HG03045 (cell line): ENCODE measurements around the gene CGREF1.
"Not testable (repeated sequence)": the region's sequence is repeated elsewhere in the genome, so short reads cannot be mapped to it uniquely, and the experiment has no call there.

Experiments
- ATAC-seq: cut with Tn5 transposase; IDR thresholded peaks from one replicate; pipeline ENCODE4 v1.9.1; 2021; ENCODE audit warnings: mild to moderate bottlenecking, moderate library complexity; ENCODE audit not compliant: unreplicated experiment

CGREF1 gene

DNA sequence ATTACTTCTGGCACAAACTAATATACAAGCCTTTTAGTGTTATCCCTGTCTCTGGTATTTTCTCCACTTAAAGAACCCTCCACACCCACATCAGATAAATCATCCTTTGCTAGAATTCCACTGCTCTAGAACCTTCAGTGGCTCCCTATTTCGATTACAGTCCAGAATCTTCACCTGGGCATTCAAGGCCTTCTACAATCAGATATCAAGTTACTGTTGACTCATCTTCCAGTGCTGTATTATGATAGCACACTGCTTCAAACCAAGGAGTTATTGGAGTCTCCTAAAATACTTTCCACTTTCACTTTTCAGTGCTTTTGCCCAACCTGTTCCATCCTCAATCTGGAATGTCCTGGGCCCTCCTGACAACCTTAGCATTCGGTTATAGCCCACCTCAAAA, 3.4 kb downstream of the CGREF1 start:
- ATAC-seq = no peak

DNA sequence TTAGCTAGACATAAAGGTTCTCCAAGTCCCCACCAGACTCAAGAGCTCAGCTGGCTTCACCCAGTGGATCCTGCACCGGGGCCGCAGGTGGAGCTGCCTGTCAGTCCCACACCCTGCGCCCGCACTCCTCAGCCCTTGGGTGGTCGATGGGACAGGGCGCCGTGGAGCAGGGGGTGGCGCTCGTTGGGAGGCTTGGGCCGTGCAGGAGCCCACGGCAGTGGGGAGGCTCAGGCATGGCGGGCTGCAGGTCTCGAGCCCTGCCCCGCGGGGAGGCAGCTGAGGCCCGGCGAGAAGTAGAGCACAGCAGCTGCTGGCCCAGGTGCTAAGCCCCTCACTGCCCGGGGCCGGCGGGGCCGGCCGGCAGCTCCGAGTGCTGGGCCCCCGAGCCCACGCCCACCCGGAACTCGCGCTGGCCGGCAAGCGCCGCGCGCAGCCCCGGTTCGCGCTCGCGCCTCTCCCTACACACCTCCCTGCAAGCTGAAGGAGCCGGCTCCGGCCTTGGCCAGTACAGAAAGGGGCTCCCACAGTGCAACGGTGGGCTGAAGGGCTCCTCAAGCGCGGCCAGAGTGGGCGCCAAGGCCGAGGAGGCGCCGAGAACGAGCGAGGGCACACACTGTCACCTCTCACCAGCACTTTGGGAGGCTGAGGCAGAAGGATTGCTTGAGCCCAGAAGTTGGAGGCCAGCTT, 7.4 kb downstream of the CGREF1 start:
- not testable (repeated sequence) for ATAC-seq

DNA sequence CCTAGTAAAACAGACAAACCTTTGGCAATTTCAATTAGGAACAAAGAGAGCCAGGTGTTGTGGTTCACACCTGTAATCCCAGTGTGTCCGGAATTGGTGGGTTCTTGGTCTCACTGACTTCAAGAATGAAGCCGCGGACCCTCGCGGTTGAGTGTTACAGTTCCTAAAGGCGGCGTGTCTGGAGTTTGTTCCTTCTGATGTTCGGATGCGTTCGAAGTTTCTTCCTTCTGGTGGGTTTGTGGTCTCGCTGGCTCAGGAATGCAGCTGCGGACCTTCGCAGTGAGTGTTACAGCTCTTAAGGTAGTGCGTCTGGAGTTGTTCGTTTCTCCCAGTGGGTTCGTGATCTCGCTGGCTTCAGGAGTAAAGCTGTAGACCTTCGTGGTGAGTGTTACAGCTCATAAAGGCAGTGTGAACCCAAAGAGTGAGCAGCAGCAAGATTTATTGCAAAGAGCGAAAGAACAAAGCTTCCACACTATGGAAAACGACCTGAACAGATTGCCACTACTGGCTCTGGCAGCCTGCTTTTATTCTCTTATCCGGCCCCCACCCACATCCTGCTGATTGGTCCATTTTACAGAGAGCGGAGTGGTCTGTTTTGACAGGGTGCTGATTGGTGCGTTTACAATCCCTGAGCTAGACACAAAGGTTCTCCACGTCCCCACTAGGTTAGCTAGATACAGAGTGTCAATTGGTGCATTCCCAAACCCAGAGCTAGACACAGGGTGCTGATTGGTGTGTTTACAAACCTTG, 8.2 kb downstream of the CGREF1 start:
- ATAC-seq = not testable (repeated sequence)

DNA sequence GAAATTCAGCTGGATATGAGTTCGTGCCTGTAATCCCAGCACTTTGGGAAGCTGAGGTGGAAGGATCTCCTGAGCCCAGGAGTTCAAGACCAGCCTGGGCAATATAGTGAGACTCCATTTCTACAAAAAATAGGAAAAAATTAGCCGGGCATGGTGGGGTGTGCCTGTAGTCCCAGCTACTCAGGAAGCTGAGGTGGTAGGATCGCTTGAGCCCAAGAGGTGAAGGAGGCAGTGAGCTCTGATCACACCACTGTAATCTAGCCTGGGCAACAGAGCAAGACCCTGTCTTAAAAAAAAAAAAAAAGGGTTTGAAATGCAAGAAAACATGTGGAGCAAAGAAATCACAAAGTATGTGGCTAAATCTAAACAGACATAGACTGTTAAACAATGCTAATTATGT, 9.8 kb downstream of the CGREF1 start:
- no peak for ATAC-seq

DNA sequence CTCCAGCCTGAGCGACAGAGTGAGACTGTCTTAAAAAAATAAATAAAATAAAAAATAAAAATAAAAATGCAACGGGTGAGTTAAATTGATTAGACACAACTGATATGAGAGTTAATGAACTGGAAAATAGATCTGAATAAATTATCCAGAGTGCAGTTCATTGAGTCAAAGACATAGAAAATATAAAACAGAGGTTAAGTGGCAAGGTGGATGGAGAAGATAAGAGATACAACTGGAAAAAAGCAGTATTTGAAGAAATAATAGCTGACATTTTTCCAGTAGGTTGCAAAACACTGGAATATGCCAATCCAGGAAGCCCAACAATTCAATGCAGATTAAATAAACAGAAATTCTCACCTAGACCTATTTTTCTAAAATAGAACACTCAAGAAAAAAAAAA, 10.7 kb downstream of the CGREF1 start:
- no peak for ATAC-seq

DNA sequence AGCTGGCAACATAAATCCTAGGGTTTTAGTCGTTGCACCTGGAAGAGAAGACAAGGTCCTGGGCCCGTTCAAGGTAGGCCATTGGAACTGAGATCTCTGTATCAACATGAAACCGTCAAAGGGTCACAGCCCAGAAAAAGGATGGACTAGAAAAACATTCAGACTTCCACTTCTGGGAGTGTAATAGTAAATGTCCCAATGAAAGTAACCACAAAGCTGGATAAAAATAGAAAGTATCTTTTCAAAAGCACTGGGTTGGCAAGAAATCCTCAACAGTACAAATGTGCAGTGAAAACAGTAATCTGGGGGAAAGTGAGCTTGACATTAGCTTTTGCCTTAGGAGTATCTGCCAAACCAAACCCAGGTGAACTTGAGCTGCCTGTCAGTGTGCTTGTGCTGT, 12.9 kb downstream of the CGREF1 start:
- ATAC-seq = no peak

DNA sequence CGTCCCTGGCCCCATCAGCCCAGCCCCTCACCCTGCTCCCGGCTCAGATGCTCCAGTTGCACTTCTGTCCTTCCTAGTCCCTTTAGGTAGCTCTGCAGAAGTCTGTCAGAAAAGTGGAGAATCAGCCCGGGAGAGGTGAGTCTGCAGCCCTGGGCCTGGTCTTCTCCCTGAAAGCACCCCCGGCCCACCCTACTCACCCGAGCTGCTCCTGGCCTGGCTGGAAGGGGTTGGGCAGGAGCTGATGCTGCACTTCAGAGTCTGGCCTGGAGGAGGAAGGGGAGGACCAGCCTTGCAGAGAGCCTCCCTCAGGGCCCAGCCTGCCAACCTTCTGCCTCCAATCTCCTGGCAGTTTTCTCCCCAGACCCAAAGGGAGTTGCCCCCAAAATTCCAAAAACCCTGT, 16.6 kb downstream of the CGREF1 start:
- ATAC-seq = no peak

DNA sequence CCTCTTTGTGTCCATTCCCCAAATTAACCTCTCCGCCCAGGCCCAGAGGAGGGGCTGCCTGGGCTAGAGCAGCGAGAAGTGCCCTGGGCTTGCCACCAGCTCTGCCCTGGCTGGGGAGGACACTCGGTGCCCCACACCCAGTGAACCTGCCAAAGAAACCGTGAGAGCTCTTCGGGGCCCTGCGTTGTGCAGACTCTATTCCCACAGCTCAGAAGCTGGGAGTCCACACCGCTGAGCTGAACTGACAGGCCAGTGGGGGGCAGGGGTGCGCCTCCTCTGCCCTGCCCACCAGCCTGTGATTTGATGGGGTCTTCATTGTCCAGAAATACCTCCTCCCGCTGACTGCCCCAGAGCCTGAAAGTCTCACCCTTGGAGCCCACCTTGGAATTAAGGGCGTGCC, 18.9 kb downstream of the CGREF1 start:
- no peak for ATAC-seq

DNA sequence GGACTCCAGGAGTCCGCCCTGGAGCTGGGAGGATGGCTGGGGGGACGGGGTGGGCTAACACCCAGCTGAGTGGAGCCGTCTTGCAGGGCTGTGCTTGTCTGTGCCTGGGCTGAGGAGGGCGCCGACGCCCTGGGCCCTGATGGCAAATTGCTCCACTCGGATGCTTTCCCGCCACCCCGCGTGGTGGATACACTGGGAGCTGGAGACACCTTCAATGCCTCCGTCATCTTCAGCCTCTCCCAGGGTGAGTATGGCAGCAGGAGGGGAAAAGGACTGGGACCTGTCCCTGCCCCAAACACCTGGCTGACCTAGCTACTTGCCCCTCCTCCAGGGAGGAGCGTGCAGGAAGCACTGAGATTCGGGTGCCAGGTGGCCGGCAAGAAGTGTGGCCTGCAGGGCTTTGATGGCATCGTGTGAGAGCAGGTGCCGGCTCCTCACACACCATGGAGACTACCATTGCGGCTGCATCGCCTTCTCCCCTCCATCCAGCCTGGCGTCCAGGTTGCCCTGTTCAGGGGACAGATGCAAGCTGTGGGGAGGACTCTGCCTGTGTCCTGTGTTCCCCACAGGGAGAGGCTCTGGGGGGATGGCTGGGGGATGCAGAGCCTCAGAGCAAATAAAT, 19.5 kb downstream of the CGREF1 start:
- ATAC-seq = no peak

DNA sequence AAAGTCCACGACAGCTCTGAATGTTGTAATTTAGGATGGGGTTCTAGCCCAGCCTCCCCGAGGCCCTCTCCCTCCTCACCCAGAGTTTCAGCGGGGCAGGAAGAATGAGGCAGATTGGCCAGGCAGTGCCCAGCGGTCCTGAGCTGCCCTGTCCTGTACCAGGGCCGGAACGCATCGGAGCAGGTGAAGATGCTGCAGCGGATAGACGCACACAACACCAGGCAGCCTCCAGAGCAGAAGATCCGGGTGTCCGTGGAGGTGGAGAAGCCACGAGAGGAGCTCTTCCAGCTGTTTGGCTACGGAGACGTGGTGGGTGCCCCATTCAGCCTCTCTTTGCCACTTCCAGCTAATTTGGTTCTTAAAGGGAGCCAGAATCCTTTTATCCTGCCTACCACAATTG, 21.6 kb downstream of the CGREF1 start:
- ATAC-seq = no peak

DNA sequence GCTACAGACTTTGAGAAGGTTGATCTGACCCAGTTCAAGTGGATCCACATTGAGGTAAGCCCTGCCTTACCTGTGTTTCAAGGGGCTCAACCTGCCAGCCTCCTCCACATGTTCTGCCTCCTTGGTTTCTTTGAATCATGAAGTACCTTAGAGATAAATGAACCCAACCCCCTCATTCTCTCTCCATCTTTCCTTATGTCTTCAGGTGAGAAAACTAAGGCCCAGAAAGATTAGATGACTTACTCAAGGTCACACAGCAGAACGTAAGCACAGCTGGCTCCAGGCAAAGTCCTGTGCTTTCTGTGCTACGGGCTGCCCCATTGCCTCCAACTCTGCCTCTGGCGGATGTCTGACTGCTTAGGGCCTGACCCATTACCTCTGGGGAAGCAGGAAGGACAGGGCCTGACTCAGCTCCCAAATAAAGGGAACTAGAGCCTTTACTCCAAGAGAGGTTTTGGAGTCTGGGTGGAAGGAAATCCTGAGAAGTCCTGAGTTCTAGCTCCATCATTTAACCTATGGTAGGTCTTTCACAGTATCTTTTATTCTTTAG, 22.1 kb downstream of the CGREF1 start:
- no peak for ATAC-seq

DNA sequence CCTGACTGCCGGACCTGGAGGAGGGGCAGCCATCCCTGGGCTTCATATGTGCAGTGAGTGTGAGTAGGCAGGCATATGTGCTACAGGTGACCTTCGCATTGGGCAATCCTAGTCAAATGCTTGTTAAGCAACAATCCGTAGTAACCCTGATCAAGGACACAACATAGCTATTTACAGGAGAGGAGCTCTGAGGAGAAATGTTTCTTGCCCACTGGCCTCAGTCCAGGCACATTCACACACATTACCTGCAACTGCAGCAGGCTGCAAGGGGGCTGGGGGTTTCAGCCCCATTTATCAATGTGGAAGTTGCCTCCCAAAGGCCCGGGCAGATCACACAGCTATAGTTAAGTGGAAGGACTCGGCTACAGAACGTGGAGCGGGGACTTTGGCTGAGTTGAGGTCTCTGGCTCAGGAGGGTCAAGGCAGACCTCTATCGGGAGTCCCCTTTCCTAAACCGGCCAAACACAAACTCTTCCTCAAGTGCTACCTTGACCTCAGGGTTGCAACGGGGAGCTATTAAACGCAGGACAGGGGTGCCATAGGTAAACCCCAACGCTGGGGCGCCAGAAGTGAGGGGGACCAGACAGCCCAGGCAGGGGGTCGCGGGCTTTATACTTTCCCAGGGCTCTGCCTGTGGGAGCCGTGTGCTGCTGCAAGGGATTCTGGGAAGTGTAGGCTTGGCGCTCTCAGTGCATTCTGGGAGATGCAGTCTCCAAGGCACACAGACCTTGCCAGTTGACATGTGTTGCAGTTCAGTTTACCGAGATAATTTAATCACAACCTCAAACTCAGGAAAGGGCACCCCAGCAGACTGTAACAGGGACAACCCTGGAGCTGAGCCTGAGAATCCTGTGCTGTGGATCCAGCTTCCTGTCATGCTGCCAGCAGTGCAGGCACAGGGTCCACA, 22.9 kb downstream of the CGREF1 start:
- no peak for ATAC-seq

DNA sequence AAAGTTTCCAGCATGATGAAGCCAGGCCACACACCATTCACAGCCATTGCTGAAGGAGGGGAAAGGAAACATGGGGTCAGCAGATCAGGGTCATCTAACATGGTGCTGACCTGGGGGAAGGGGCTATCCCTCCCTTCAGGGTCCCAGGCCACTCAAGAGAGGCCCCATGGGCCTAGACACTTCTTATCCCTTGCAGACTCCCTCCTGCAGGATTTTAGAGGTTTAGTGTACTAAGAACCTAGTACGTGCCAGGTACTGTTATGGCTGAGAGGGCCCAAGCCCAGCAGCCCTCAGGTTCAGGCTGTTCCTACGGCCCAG, 23.5 kb downstream of the CGREF1 start:
- ATAC-seq = no peak

DNA sequence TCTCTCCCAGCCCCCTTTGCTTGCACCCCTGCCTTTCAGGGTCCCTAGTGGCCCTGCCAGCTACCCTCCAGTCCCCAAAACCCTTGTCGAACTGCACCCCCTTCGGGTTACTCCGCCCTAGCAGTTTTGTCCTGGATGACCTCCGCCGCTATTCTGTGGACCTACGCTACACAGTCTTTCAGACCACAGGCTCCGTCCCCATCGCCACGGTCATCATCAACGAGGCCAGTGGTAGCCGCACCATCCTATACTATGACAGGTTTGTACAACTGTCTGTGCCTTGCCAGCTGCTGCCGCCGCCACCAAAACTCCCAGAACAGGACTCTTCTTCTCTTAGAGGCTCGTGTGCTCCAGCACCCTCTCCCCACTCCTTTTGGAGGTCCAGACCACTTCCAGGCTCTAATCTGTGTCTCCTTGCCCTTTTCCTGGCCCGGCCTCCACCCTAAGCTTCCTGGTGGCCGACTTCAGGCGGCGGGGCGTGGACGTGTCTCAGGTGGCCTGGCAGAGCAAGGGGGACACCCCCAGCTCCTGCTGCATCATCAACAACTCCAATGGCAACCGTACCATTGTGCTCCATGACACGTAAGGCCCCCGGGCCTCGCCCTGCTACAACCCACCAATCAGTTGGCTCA, 24.5 kb downstream of the CGREF1 start:
- no peak for ATAC-seq

DNA sequence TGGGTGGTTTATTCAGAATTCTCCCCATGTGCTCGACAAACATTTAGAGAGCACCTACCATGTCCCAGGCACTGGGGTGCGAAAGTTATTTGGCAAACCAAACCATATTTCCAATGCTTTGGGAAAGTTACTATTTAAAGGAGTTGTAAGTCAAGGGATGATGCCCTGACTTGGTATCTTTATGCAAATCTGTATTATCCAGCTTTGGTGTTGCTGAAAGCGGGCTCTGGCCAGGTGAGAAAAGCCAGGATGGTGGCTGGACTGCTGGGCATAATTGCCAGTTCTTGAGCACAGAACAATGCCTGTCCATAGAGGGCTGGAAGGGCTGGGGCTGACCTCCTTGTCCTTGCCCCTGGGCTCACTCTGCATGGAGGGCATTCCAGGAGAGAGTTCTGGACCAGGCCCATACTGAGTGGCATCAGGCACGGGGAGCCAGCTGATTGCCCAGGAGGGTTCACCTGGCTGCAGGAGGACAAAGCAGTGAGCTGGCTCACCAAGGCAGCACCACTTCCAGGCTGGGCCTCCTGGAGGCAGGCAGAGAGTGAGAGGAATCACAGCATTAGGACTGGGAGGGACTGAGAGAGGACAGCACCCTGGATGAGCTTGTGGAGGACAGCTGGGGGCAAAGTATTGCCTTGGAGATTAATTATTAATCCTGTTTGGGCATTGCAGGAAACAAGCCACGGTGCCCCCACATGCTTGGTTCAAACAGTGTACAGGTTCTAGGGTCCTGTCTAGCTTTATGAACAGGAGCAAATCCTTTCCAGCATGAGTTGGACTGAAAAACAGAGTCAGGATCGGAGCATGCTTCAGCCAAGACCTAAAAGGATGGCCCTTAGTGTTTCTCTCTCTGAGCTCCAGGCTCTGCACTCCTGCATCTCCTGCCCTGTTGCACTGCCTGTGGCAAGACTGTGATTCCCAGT, 25.2 kb downstream of the CGREF1 start:
- ATAC-seq = no peak

DNA sequence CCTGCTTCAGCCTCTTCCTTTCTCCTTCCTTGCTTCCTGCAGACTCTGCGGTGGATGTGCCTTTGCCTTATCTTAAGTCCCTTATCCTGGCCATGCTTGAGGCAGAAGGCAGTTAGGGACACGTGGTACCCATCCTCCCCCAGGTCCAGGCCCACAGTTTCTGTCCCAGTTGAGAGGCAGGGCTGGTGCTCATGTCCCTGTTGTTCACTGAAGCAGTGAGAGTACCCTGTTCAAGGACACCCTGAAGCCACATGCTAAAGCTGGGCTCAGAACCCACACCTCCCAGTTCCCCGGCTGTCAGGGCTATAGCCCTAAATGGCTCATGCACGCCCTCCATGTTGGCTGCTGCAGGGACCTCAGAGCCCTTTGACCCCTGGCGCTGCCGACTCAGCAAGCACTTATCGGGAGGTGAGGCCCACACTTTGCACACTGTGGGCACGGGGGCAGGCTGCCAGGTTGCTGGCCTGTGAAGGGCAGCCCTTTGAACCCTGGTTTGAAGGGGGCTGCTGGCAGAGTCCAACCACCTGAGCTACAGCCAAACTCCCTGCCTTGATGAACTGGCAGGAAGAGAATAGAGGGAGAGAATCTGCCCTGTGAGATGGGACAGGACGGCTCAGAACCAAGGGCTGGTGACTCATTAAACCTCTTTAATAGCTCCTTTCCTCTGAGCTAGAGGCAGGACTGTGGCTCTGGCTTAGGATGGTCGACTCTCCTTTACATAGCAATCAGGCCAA, 26.1 kb downstream of the CGREF1 start:
- no peak for ATAC-seq

DNA sequence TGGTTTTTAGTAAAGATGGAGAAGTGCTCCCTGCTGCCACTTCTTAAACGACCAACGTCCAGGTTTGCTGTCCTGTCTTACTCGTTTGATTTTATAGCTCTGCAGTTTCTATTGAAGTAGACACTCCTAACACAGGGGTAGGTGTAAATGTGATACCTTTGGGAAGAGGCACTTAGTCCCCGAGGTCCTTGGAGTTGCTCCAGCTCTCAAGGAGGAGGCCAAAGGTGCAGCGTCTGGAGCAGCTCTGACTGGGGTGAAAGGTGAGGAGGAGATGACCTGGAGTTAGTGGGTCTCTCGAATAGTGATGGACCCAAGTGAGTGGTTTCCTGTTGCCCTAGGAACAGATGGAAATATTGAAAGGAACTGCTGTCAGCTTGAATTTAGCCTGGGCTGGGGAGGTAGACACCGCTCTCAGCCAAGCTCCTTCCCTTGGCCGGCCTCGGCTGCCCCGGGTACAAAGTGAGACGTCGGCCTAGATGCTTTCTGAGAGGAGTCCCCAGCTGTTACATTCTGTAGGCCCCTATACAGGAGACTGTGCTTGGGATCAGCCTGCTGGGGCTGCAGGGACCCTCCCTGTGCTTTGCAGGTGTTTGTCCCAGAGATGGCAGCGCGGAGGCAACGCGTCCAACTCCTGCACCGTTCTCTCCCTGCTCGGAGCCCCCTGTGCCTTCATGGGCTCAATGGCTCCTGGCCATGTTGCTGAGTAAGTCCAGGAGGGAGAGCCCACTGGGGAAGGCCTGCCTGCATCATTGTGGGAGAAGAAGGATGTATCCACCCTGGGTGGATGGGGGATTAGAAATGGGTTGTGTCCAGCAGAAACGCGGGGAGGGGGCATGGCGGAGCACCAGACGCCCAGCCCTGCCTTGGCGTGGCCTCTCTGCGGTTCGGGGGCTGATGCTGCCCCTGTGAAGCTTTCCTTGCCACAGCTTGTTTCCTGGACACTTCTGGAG, 26.9 kb downstream of the CGREF1 start:
- no peak for ATAC-seq
